SK-N-SH (cell line): ENCODE measurements around the gene PIH1D1. TPM values are rescaled to one million over a fixed set of nuclear protein-coding genes. Genes with fewer than 3 reads are reported as not detected.
A peak's percentile ranks its signal among the peaks of the same experiment; 100 is the strongest.
"Not testable (repeated sequence)": the region's sequence is repeated elsewhere in the genome, so short reads cannot be mapped to it uniquely, and the experiment has no call there.

ENCODE experiments used
- CTCF ChIA-PET: fragments of 300-600, 350-600 bp; formaldehyde crosslinking; extraction: SDS; loops from one replicate; lab custom pipeline; 2021; lab: Yijun Ruan, JAX
- POLR2A ChIA-PET: fragments of 350-600 bp; sonication (Branson Sonifier 250); formaldehyde crosslinking; extraction: SDS; loops from one replicate; lab custom pipeline; 2020; ENCODE audit warnings: antibody characterized with exemption, inconsistent platforms; lab: Yijun Ruan, JAX
- DNase-seq: peaks from one replicate; pipeline ENCODE4 v3.0.0; 2012
- H2AFZ ChIP-seq: fragments of 200-600 bp; sonication (generic); 2 replicates; pipeline ENCODE4 v1.8.1; 2016; ENCODE audit warnings: antibody characterized with exemption, mild to moderate bottlenecking, low read depth
- H3F3A ChIP-seq: fragments of 200-600 bp; sonication (generic); replicated peaks from 2 replicates; pipeline ENCODE3; 2016; ENCODE audit warnings: antibody characterized with exemption, mild to moderate bottlenecking; ENCODE audit not compliant: insufficient read depth
- H3K27ac ChIP-seq, 2 experiments: fragments of 200-500 bp in 1 of 2; fragments of 200-600 bp in 1 of 2; sonication (Bioruptor generic) in 1 of 2; sonication (generic), shearing (Covaris generic) in 1 of 2; 2 replicates each; pipeline versions ENCODE4 v1.5.1 to v1.6.1; 2014 to 2016; ENCODE audit warnings: low read depth in 2 of 2, inconsistent platforms in 1 of 2, low read length in 1 of 2, mild to moderate bottlenecking in 1 of 2, mixed read lengths in 1 of 2
- H3K27me3 ChIP-seq: fragments of 200-600 bp; sonication (generic), shearing (Covaris generic); 2 replicates; pipeline ENCODE4 v1.6.1; 2016; ENCODE audit warnings: mixed run types; ENCODE audit not compliant: insufficient read depth
- H3K36me3 ChIP-seq, 2 experiments: fragments of 200-500 bp in 1 of 2; fragments of 200-600 bp in 1 of 2; sonication (Bioruptor generic) in 1 of 2; sonication (generic) in 1 of 2; replicated peaks in 1 of 2; 2 replicates each; pipeline versions ENCODE3 to v1.5.1; 2014 to 2016; ENCODE audit warnings: low read length in 1 of 2, mild to moderate bottlenecking in 1 of 2; ENCODE audit not compliant: insufficient read depth in 2 of 2, control insufficient read depth in 1 of 2
- H3K4me1 ChIP-seq, 2 experiments: fragments of 200-500 bp in 1 of 2; fragments of 200-600 bp in 1 of 2; sonication (Bioruptor generic) in 1 of 2; sonication (generic), shearing (Covaris generic) in 1 of 2; 2 replicates each; pipeline versions ENCODE4 v1.5.1 to v1.6.1; 2014 to 2016; ENCODE audit warnings: low read depth in 1 of 2, low read length in 1 of 2, mixed run types in 1 of 2; ENCODE audit not compliant: insufficient read depth in 2 of 2, control insufficient read depth in 1 of 2
- H3K4me2 ChIP-seq: fragments of 200-600 bp; sonication (generic), shearing (Covaris generic); 2 replicates; pipeline ENCODE4 v1.6.1; 2017; ENCODE audit warnings: mixed run types
- H3K4me3 ChIP-seq, 2 experiments: fragments of 200-500 bp in 1 of 2; fragments of 200-600 bp in 1 of 2; sonication (Bioruptor generic) in 1 of 2; sonication (generic), shearing (Covaris generic) in 1 of 2; 2 replicates each; pipeline versions ENCODE4 v1.5.1 to v1.8.1; 2014 to 2016; ENCODE audit warnings: low read depth in 2 of 2, inconsistent platforms in 1 of 2, low read length in 1 of 2, mild to moderate bottlenecking in 1 of 2, mixed read lengths in 1 of 2, moderate library complexity in 1 of 2
- H3K79me2 ChIP-seq: fragments of 200-600 bp; sonication (generic); 2 replicates; pipeline ENCODE4 v1.8.1; 2017; ENCODE audit warnings: mild to moderate bottlenecking; ENCODE audit not compliant: insufficient read depth
- H3K9ac ChIP-seq: fragments of 200-600 bp; sonication (generic); 2 replicates; pipeline ENCODE4 v1.6.1; 2017; ENCODE audit warnings: mixed run types
- H3K9me2 ChIP-seq: fragments of 200-600 bp; sonication (generic); 2 replicates; pipeline ENCODE4 v1.6.1; 2017; ENCODE audit warnings: mixed run types
- H3K9me3 ChIP-seq: fragments of 200-600 bp; sonication (generic); 2 replicates; pipeline ENCODE4 v1.6.1; 2017; ENCODE audit warnings: mixed run types, mild to moderate bottlenecking, moderate library complexity
- H4K20me1 ChIP-seq: fragments of 200-600 bp; sonication (generic); 2 replicates; pipeline ENCODE4 v1.6.1; 2017; ENCODE audit warnings: mild to moderate bottlenecking, mixed run types; ENCODE audit not compliant: insufficient read depth
- ELF1 ChIP-seq: IDR thresholded peaks from 2 replicates; pipeline ENCODE4 v1.4.0; 2012
- FOSL2 ChIP-seq: IDR thresholded peaks from 2 replicates; pipeline ENCODE4 v1.4.0; 2012; ENCODE audit warnings: low read depth, mild to moderate bottlenecking, moderate library complexity, borderline replicate concordance
- FOXM1 ChIP-seq: IDR thresholded peaks from 2 replicates; pipeline ENCODE4 v1.4.0; 2012; ENCODE audit warnings: low read depth, mild to moderate bottlenecking
- GABPA ChIP-seq: IDR thresholded peaks from 2 replicates; pipeline ENCODE4 v1.4.0; 2012; ENCODE audit warnings: low read depth, mild to moderate bottlenecking
- IRF3 ChIP-seq: fragments of 150-350 bp; IDR thresholded peaks from 2 replicates; pipeline ENCODE4 v1.6.1; 2016; ENCODE audit warnings: mild to moderate bottlenecking, low read depth, low read length
- JUND ChIP-seq: IDR thresholded peaks from 2 replicates; pipeline ENCODE4 v1.4.0; 2012
- MAX ChIP-seq: IDR thresholded peaks from 2 replicates; pipeline ENCODE4 v1.4.0; 2012; ENCODE audit warnings: low read depth
- MEF2A ChIP-seq: IDR thresholded peaks from 2 replicates; pipeline ENCODE4 v1.4.0; 2012; ENCODE audit warnings: low read depth, borderline replicate concordance
- MXI1 ChIP-seq: IDR thresholded peaks from 2 replicates; pipeline ENCODE4 v1.6.1; 2012; ENCODE audit warnings: mild to moderate bottlenecking, low read depth, low read length, improper control_type of control experiment
- NRF1 ChIP-seq: IDR thresholded peaks from 2 replicates; pipeline ENCODE4 v1.6.1; 2012; ENCODE audit warnings: low read depth, mild to moderate bottlenecking, low read length
- POLR2AphosphoS5 ChIP-seq: IDR thresholded peaks from 2 replicates; pipeline ENCODE4 v1.6.1; 2012; ENCODE audit warnings: low read depth, low read length
- RAD21 ChIP-seq: IDR thresholded peaks from 2 replicates; pipeline ENCODE4 v1.6.1; 2012; ENCODE audit warnings: mild to moderate bottlenecking, low read length
- RCOR1 ChIP-seq: fragments of 150-350 bp; IDR thresholded peaks from 2 replicates; pipeline ENCODE4 v1.6.1; 2017; ENCODE audit warnings: antibody characterized with exemption, low read length
- RFX5 ChIP-seq: IDR thresholded peaks from 2 replicates; pipeline ENCODE4 v1.6.1; 2012; ENCODE audit warnings: mild to moderate bottlenecking, improper control_type of control experiment, low read length
- RXRA ChIP-seq: IDR thresholded peaks from 2 replicates; pipeline ENCODE4 v1.4.0; 2012; ENCODE audit warnings: low read depth, mild to moderate bottlenecking, borderline replicate concordance
- SIN3A ChIP-seq: IDR thresholded peaks from 2 replicates; pipeline ENCODE4 v1.6.1; 2012; ENCODE audit warnings: low read depth, mild to moderate bottlenecking, low read length, moderate library complexity, borderline replicate concordance
- SMC3 ChIP-seq: IDR thresholded peaks from 2 replicates; pipeline ENCODE4 v1.6.1; 2012; ENCODE audit warnings: low read depth, low read length, improper control_type of control experiment
- TCF12 ChIP-seq: IDR thresholded peaks from 2 replicates; pipeline ENCODE4 v1.4.0; 2012
- TEAD4 ChIP-seq: IDR thresholded peaks from 2 replicates; pipeline ENCODE4 v1.4.0; 2012; ENCODE audit warnings: mild to moderate bottlenecking, borderline replicate concordance; ENCODE audit not compliant: insufficient read depth
- YY1 ChIP-seq: IDR thresholded peaks from 2 replicates; pipeline ENCODE4 v1.4.0; 2012; ENCODE audit warnings: low read depth, mild to moderate bottlenecking
- WGBS: methylation state at CpG from one replicate; pipeline ENCODE4 v1.1.6; 2017; ENCODE audit warnings: low lambda C conversion rate; 5-methylcytosine and 5-hydroxymethylcytosine counted together
- polyA plus RNA-seq, 3 experiments: library from polyadenylated mRNA; depleted of rRNA; stranded (reverse); fragments of >200 nt; gene quantifications; 2 replicates each; pipeline ENCODE4 v1.2.3, GENCODE V29; 2012
- TF ChIP-seq, protein P1 (sequence below): fragments of 200-600 bp; sonication (generic); IDR thresholded peaks from 2 replicates; pipeline ENCODE4 v1.6.1; 2017; ENCODE audit warnings: antibody characterized with exemption, mild to moderate bottlenecking, moderate library complexity

The PIH1D1 gene
- polyA plus RNA-seq, 1 of the 3 experiments (the other 2 are of a cell fraction): 157 TPM

DNA sequence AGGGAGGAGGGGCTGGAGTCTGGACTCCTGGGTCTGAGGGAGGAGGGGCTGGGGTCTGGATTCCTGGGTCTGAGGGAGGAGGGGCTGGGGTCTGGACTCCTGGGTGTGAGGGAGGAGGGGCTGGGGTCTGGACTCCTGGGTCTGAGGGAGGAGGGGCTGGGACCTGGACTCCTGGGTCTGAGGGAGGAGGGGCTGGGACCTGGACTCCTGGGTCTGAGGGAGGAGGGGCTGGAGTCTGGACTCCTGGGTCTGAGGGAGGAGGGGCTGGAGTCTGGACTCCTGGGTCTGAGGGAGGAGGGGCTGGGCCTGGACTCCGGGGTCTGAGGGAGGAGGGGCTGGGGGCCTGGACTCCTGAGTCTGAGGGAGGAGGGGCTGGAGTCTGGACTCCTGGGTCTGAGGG is 9.5 kb upstream of the PIH1D1 start:
- H2AFZ ChIP-seq, H3K79me2 ChIP-seq, H3K4me3 ChIP-seq, H3F3A ChIP-seq, H3K9ac ChIP-seq, H3K36me3 ChIP-seq, H3K9me2 ChIP-seq, H3K27me3 ChIP-seq, H4K20me1 ChIP-seq, H3K4me2 ChIP-seq, H3K27ac ChIP-seq, H3K9me3 ChIP-seq, DNase-seq, POLR2A ChIA-PET, H3K4me1 ChIP-seq: not testable (repeated sequence)
- no CpG with 5 or more reads among the region's 1 CpG for WGBS
- CTCF ChIA-PET: interaction anchor here (0.6 kb wide), 1 partner anchor 12 kb away, joined by 3 read pairs; no protein-coding TSS in a partner anchor

DNA sequence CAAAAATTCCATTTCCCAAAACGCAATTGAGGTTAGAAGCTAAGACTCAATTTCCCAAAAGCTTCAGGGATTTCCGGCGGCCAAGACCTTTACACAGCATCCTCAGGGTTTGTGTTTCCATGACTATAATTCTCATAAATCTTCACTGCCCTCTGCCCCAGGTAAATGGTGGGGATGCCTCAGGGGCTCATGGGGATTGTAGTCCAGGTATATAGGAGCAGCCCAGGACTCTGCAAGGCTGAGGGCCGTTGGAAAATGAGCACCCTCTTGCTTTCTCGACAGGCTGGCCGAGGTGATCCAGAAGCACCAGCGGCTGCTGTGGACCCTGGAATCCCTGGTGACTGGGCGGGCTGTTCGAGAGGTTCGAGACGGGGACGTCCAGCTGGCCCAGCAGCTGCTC is 7.8 kb upstream of the PIH1D1 start:
- TF ChIP-seq SIN3A (no peak), JUND (no peak), TCF12 (no peak), SMC3 (no peak), FOXM1 (no peak), RFX5 (no peak), NRF1 (no peak), MAX (no peak), RCOR1 (no peak), RXRA (no peak), IRF3 (no peak), MXI1 (no peak), ELF1 (no peak), TEAD4 (no peak)
- Histone ChIP-seq H3F3A (peaks cover 11% of the 10 kb centered on the region), H3K4me2 (no peak overlapping the region), H4K20me1 (no peaks in the 10 kb centered on the region), H3K36me3 (no peaks in the 10 kb centered on the region), H3K79me2 (peaks cover 14% of the 10 kb centered on the region), H3K9me2 (no peaks in the 10 kb centered on the region), H3K9me3 (no peaks in the 10 kb centered on the region), H3K4me1 (peaks cover 0 to 2% of the 10 kb centered on the region in 2 experiments; a peak in 1 of 4 replicates), H3K27me3 (no peaks in the 10 kb centered on the region), H3K27ac (no peak overlapping the region), H3K4me3 (no peak overlapping the region), H2AFZ (no peak overlapping the region), H3K9ac (no peak overlapping the region)
- ChIA-PET CTCF (interaction anchor here (1.1 to 1.7 kb wide), 2 partner anchors 8 to 14 kb away, joined by 3 to 7 read pairs; partner anchors contain the start of genes FLT3LG and PIH1D1), POLR2A (no interaction called here)
- WGBS: 92% methylated on average over 12 of the region's 12 CpGs
- peak; percentile 24 for DNase-seq

GRCh38 chr19:49458567-49458903 is 6.9 kb upstream of the PIH1D1 start:
- Histone ChIP-seq H3K9me2 (no peaks in the 10 kb centered on the region), H3K9me3 (no peaks in the 10 kb centered on the region), H3K27ac (no peak overlapping the region; a peak in 1 of 4 replicates), H3K79me2 (peaks cover 23% of the 10 kb centered on the region), H2AFZ (no peak overlapping the region), H3K36me3 (no peaks in the 10 kb centered on the region), H3K27me3 (no peaks in the 10 kb centered on the region), H3F3A (peaks cover 11% of the 10 kb centered on the region), H3K4me2 (no peak overlapping the region), H3K4me3 (no peak overlapping the region), H3K9ac (no peak overlapping the region), H4K20me1 (no peaks in the 10 kb centered on the region), H3K4me1 (peaks cover 0 to 8% of the 10 kb centered on the region in 2 experiments; a peak in 1 of 4 replicates)
- CTCF ChIA-PET: interaction anchor here (0.9 to 2.8 kb wide), 2 partner anchors 15 to 18 kb away, joined by 4 to 7 read pairs; no protein-coding TSS in a partner anchor
- POLR2A ChIA-PET: no interaction called here
- no peak for DNase-seq
- WGBS: 98% methylated on average over 5 of the region's 5 CpGs
- TF ChIP-seq, protein P1, sequence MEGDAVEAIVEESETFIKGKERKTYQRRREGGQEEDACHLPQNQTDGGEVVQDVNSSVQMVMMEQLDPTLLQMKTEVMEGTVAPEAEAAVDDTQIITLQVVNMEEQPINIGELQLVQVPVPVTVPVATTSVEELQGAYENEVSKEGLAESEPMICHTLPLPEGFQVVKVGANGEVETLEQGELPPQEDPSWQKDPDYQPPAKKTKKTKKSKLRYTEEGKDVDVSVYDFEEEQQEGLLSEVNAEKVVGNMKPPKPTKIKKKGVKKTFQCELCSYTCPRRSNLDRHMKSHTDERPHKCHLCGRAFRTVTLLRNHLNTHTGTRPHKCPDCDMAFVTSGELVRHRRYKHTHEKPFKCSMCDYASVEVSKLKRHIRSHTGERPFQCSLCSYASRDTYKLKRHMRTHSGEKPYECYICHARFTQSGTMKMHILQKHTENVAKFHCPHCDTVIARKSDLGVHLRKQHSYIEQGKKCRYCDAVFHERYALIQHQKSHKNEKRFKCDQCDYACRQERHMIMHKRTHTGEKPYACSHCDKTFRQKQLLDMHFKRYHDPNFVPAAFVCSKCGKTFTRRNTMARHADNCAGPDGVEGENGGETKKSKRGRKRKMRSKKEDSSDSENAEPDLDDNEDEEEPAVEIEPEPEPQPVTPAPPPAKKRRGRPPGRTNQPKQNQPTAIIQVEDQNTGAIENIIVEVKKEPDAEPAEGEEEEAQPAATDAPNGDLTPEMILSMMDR: no peak
- TF ChIP-seq MEF2A (no peak), YY1 (no peak), RAD21 (no peak), POLR2AphosphoS5 (no peak), SMC3 (no peak), GABPA (no peak), FOSL2 (no peak)
